PC-9 (cell line): ENCODE results near the gene PCDH9.

Source experiments
- EZH2 ChIP-seq: fragments of 200-600 bp; sonication (generic); IDR thresholded peaks from 2 replicates; pipeline ENCODE4 v1.8.0; 2017; ENCODE audit warnings: antibody characterized with exemption, low read depth
- TF ChIP-seq, protein P1 (sequence below): fragments of 200-600 bp; sonication (generic); conservative IDR thresholded peaks from 2 replicates; pipeline ENCODE4 v1.6.1; 2017; ENCODE audit warnings: mixed run types, antibody characterized with exemption, mild to moderate bottlenecking, moderate library complexity

DNA sequence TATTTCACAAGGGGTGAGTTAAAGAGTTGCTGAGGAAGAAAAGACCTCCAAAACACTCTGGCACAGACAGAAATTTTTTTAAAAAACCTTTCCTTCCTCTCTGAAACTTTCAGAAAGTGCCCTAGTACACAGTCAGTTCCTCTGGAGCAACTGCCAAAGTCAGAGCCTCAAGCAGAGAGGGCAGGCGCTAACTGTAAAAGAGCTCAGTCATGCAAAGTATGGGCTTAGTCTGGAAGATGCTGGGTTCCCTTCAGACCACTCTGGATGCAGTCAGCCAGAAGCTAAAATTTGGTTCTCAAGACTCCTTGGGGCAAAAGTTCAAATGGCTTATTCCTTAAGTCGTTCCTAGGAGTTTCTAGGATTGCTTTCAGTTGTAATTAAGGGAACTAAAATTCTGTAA is 671.6 kb downstream of the PCDH9 start:
- TF ChIP-seq, protein P1, sequence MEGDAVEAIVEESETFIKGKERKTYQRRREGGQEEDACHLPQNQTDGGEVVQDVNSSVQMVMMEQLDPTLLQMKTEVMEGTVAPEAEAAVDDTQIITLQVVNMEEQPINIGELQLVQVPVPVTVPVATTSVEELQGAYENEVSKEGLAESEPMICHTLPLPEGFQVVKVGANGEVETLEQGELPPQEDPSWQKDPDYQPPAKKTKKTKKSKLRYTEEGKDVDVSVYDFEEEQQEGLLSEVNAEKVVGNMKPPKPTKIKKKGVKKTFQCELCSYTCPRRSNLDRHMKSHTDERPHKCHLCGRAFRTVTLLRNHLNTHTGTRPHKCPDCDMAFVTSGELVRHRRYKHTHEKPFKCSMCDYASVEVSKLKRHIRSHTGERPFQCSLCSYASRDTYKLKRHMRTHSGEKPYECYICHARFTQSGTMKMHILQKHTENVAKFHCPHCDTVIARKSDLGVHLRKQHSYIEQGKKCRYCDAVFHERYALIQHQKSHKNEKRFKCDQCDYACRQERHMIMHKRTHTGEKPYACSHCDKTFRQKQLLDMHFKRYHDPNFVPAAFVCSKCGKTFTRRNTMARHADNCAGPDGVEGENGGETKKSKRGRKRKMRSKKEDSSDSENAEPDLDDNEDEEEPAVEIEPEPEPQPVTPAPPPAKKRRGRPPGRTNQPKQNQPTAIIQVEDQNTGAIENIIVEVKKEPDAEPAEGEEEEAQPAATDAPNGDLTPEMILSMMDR: no peak
- no peak for TF ChIP-seq EZH2
